Stimulated activated CD4-positive, alpha-beta T cell treated with anti-CD3 and anti-CD28 coated beads, Interleukin-15, amount 100 ng/mL, for 24 hours (primary cell): ENCODE data around the gene MAD1L1.
"Not testable (repeated sequence)": the region's sequence is repeated elsewhere in the genome, so short reads cannot be mapped to it uniquely, and the experiment has no call there.

Experiments
- DNase-seq: peaks from one replicate; pipeline ENCODE4 v3.0.0-alpha.2; 2020

The MAD1L1 gene

GRCh38 chr7:1936006-1936310, 296.8 kb downstream of the MAD1L1 start:
- no peak for DNase-seq

DNA sequence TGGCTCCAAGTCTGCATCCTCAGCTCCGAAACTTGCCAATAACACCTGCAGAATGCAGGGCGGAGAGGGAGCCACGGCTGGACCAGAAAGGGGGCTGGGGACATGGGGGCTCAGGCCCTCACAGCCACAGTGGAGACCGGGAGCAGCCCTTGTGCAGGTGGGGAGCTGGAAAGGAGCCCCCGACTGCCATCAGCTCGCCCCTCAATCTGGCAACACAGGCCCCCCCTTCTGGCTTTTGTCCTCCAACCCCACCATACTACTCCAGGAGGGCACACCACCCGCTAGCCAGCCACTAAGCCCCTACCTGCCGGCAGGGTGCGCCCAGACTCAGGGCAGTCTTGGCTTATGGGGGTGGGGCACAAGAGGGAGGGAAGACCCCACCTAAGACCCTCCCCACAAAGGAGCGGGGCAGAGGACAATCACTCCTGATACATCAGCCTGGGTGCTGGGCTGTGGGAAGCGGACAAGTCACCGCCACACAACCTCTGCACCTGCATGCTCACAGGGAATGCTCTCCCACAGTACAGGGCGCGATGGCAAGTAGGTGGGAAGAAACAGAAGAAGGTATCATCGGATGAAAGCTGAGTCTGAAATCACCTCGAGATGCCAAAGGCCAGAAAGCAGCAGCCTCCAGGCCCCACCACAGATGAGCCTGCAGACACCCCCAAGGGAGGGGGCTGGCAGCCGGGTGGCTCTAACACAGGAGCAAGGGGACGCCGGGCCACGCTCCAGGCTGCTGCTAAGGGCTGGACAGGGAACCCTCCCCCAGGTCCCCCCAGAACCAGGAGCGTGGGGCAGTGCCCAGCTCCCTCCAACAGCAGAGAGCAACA, 297.4 kb downstream of the MAD1L1 start:
- DNase-seq, result no peak

- DNase-seq, result no peak
These were observed 298.0 kb downstream of the MAD1L1 start for GRCh38 chr7:1934756-1935155.

DNA sequence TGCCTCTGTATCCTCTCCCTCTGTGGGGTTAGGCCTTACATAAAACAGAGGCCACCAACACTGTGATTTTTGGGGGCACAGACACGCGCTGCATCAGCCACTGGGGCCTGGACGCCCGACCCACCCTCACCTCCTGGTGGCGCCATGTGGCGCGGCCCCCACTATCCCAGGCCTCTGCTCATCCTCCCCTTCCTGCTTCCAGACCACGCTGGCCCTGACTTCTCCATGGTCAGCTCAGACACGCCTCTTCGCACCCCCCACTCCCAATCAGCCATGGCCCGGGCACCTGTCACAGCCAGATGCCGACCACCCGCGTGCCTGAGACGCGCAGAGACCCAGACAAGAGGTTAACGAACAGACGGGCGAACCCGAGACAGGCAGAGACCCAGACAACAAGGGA, 298.7 kb downstream of the MAD1L1 start:
- DNase-seq, result no peak

- DNase-seq, result no peak
These were observed 299.5 kb downstream of the MAD1L1 start for GRCh38 chr7:1933066-1933750.

- DNase-seq, result no peak
These were observed 300.8 kb downstream of the MAD1L1 start for GRCh38 chr7:1931951-1932270.

DNA sequence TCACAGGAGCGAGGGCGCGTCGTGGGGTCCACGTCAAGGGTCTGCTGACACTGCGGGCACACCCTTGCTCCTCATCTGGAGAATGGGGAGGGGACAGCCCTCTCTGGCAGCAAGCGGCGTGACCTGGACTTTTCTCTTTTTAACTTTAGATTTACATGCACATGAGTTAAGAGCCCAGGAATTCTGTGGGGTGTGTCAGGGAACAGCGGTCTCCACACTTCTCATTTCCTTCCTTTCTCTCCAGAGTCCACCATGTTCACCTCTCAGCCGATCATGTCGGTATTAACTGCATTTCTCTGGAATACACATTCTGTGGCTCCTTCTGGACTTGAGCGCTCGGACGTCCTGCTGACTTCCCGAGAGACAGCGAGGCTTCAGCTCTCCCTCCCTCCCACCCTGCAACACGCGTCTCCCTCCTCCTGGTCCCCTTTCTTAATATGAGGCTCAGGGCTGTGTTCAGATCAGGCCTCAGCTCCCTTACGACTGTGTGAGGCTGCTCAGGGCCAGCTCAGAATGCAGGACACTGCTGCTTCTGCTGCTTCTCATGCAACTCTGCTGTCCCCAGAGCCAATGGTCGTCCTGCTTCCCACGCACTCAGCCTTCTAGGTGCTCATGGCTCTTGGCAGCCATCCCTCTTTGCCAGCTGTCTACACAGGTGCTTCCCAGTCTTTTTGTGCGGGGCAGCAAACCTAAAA, 301.3 kb downstream of the MAD1L1 start:
- DNase-seq, result no peak

- DNase-seq, result no peak
These were observed 302.2 kb downstream of the MAD1L1 start for GRCh38 chr7:1930381-1931065.

DNA sequence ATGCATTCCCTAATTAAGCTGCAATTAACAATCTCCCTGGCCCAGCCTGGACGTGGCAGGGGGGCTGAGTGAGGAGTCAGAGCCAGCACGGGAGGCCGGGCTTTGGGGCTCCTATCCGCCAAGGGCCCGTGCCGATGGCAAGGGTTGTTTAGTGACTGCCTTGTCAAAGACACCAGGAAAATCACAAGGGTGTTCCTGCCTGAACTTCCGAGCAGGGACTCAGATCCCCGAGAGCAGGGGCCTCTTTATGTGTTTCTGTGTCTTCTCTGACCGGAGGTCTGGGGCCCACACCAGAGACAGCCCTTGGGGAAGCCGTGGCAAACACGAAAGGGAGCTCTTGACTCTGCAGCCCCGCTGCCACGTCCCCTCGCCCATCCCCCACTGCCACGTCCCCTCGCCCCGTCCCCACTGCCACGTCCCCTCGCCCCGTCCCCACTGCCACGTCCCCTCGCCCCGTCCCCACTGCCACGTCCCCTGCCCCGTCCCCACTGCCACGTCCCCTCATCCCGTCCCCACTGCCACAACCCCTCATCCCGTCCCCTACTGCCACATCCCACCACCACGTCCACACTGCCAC, 303.3 kb downstream of the MAD1L1 start:
- not testable (repeated sequence) for DNase-seq

DNA sequence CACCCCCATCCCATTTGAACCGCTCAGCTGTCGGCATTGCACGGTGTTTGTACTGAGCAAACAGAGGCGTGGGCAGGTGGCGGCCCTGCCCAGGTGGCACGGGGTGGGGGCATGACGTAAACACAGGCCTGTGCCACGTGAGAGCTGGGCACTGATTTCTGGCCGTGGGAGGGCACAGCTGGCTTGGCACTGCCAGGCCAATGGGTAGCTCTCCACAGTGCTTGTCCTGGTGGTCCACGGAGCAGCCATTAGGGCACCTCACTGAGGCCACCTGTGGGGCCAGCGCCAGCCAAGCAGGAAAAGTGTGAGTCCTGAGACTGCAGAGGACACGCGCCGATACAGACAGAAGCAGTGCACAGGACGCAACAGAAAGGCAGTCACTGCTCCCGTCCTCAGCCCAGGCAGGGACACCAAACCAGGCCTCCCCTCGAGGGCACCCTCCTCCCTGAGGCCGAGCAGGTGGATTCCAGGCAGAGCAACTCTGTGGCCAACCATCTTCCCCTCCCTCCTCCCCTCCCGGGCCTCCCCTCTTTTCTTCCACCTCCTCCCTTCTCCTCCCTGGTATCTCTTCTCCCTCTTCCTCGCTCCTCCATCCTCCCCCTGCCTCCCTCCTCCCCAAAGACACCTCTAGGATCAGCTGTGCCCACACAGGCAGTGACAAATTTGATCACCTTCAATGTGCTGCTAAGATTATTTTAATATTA, 303.9 kb downstream of the MAD1L1 start:
- DNase-seq, result no peak

DNA sequence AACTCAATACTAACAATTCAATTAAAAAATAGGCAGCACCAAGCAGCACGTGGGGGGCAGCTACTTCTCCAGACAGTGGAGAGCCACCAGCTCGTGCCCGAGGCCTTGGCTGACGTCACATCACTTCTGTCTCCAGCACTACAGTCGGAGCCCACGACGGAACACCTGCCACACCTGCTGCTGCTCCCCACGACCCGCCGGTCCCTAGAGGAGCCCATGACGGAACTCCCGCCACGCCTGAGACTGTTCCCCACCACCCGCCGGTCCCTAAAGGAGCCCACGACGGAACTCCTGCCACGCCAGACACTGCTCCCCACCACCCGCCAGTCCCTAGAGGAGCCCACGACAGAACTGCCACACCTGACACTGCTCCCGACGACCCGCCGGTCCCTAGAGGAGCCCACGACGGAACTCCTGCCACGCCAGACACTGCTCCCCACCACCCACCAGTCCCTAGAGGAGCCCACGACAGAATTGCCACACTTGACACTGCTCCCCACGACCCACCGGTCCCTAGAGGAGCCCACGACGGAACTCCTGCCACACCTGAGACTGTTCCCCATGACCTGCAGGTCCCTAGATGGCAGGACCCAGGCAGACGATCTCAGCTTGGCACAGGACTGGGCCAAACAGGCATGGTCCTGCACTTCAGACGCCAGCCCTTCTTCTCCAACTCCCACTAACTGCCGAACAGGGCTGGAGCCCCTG, 304.7 kb downstream of the MAD1L1 start:
- DNase-seq, result no peak

DNA sequence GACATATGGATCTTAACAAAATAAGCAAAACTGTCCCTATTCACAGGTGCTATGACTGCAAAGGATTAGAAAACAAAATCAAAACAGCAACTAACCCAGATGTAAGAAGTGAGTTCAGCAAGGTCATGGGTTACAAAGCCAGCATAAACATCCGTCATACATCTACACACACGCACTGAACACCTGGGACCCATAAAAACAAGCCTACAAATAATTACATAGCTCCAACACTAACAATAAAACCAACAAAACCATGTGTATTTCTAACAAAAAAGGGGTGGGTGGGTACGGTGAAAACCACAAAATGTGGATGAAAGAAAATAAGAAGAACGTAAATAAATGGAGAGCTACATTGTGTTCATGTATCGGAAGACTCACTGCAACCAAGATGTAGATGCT, 305.8 kb downstream of the MAD1L1 start:
- DNase-seq, result no peak

DNA sequence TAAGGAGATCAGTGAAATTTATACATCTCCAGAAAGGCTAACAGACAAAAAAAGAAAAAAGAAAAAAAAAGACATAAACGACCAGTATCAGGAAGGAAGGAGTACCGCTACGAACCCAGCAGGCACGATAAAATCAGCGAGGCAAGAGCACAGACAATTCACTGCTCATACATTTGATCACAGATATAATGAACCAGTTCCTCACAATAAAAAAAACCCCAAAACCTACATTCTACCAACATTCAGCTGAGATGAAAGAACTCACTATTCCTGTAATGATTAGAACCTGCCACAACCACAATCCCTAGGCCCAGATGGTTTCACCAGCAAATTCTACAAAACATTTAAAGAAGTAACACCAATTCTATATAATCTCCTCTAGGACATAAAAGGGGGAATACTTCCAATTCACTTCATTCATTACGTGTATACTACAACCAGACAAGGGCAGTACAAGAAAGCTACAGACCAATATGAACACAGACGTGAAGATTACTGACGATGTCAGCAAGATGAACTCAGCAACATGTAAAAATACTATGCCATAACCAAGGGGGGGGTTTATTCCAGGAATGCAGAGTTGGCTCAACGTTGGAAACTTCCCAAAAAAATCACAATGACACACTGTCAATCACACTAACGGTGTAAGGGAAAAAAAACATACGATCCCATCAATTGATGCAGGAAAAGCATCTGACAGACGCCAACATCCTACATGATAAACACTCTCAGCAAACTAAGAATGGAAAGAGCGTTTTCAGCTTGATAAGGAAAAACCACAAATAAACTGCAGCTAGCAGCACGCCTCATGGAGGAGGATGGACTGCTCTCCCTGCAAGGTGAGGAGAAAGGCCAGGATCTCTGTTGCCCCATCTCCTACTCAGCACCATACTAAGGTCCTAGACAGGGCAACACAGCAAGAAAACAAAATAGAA, 306.5 kb downstream of the MAD1L1 start:
- peak; percentile 51 for DNase-seq

GRCh38 chr7:1925349-1925748, 307.4 kb downstream of the MAD1L1 start:
- DNase-seq, result no peak

- DNase-seq, result no peak
These were observed 308.4 kb downstream of the MAD1L1 start for GRCh38 chr7:1924258-1924817.

DNA sequence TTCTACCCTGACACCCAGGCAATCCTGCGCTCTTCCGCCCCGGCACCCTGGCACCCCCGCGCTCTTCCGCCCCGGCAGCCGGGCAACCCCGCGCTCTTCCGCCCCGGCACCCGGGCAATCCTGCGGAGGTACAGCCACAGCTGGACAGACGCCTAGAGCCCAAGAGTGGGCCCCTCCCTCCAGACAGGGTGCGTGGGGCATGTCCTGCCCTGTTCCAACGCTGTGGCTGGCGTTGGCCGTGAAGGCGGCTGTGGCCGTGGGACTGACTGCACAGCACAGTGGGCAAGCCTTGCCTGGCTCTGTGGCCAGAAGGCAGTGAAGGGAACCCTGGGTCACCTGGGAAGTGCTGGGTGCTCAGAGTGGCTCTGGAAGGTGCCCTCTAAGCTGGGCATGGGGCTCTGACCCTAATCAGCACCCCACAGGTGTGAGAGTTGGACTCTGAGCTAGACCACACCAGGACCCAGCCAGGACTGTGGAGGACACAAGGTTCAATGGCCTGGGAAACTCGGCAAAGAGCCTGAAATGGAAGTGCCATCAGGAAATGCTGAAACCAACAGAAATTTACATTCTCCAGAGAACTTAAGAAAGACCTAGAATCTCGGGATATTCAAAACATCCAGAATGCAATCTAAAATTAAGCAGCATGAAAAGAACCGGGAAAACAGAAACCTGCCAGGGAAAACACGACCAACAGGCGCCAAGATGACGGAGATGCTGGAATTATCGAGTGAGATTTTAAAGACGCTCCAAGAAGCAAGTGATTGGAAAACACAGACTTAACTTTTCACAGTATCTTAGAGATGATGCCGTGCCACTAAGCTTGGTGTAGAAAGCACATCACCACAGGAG, 309.1 kb downstream of the MAD1L1 start:
- DNase-seq, result no peak

- no peak for DNase-seq
These were observed 309.9 kb downstream of the MAD1L1 start for GRCh38 chr7:1922870-1923236.

GRCh38 chr7:1922071-1922869, 310.5 kb downstream of the MAD1L1 start:
- peak; percentile 79 for DNase-seq

DNA sequence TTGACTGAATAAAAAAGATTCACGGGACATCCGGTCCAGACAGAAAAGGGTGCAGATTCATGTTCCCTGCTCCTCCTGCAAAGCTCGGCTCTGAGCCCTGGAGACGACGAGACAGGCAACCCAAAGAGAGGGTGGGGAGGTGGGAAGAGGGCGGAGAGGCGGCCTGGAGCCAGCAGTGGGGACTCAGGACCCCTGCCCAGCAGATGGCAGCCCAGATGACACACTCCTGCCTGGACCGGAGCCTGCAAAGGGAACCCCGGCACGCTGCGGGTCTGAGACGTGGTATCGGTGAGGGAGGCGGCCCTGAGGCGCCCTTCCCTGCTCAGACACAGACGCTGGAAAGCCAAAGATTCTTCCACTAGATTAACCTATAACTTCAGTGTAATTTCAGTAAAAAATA, 311.9 kb downstream of the MAD1L1 start:
- DNase-seq, result no peak
